ENCODE measurements around the gene UGT1A7.

The UGT1A7 gene

GRCh38 chr2:233819884-233820773 lies 138.4 kb downstream of the UGT1A7 start:
- H3K4me1 ChIP-seq (ENCODE audit: insufficient read depth, insufficient read length): peaks cover 7% of the 10 kb centered on the region
- TF ChIP-seq YY1 (IDR thresholded peaks at IDR 0.05; ENCODE audit: insufficient read depth, insufficient read length) (no peak), SUZ12 (IDR thresholded peaks at IDR 0.05; ENCODE audit: extremely low read depth, insufficient read depth, insufficient read length) (no peak), ZNF274 (IDR thresholded peaks at IDR 0.05; ENCODE audit: low read depth, low read length) (no peak)
- no peak for DNase-seq (ENCODE audit: low read depth, low spot score)
- no peak overlapping the region for H3K9ac ChIP-seq (ENCODE audit: insufficient read length, low read depth)
- no peaks in the 10 kb centered on the region for H3K9me3 ChIP-seq (ENCODE audit: insufficient read depth, low read length)
- no peaks in the 10 kb centered on the region for H3K36me3 ChIP-seq (ENCODE audit: insufficient read depth, insufficient read length, low read length)
- H3K27me3 ChIP-seq (ENCODE audit: insufficient read depth, insufficient read length): peaks cover 2% of the 10 kb centered on the region
- H3K4me3 ChIP-seq (ENCODE audit: insufficient read length, low read depth): no peak overlapping the region

- no peak for DNase-seq (ENCODE audit: low read depth, low spot score)
- no peak overlapping the region for H3K9ac ChIP-seq (ENCODE audit: insufficient read length, low read depth)
- TF ChIP-seq SUZ12 (IDR thresholded peaks at IDR 0.05; ENCODE audit: extremely low read depth, insufficient read depth, insufficient read length) (no peak), ZNF274 (IDR thresholded peaks at IDR 0.05; ENCODE audit: low read depth, low read length) (no peak), YY1 (IDR thresholded peaks at IDR 0.05; ENCODE audit: insufficient read depth, insufficient read length) (no peak)
Observed at GRCh38 chr2:233820774-233821105, 139.0 kb downstream of the UGT1A7 start.

GRCh38 chr2:233821196-233821595 lies 139.5 kb downstream of the UGT1A7 start:
- DNase-seq (ENCODE audit: low read depth, low spot score): no peak
- H3K36me3 ChIP-seq (ENCODE audit: insufficient read depth, insufficient read length, low read length): no peaks in the 10 kb centered on the region
- peaks cover 7% of the 10 kb centered on the region for H3K4me1 ChIP-seq (ENCODE audit: insufficient read depth, insufficient read length)
- peaks cover 2% of the 10 kb centered on the region for H3K27me3 ChIP-seq (ENCODE audit: insufficient read depth, insufficient read length)
- H3K9me3 ChIP-seq (ENCODE audit: insufficient read depth, low read length): no peaks in the 10 kb centered on the region
- no peak overlapping the region for H3K4me3 ChIP-seq (ENCODE audit: insufficient read length, low read depth)
- H3K9ac ChIP-seq (ENCODE audit: insufficient read length, low read depth): no peak overlapping the region
- TF ChIP-seq SUZ12 (IDR thresholded peaks at IDR 0.05; ENCODE audit: extremely low read depth, insufficient read depth, insufficient read length) (no peak), ZNF274 (IDR thresholded peaks at IDR 0.05; ENCODE audit: low read depth, low read length) (no peak), YY1 (IDR thresholded peaks at IDR 0.05; ENCODE audit: insufficient read depth, insufficient read length) (no peak)

More at GRCh38 chr2:233820774-233821105, 139.0 kb downstream of the UGT1A7 start:
- no peaks in the 10 kb centered on the region for H3K9me3 ChIP-seq (ENCODE audit: insufficient read depth, low read length)
- no peaks in the 10 kb centered on the region for H3K36me3 ChIP-seq (ENCODE audit: insufficient read depth, insufficient read length, low read length)
- H3K4me3 ChIP-seq (ENCODE audit: insufficient read length, low read depth): no peak overlapping the region
- H3K4me1 ChIP-seq (ENCODE audit: insufficient read depth, insufficient read length): peaks cover 7% of the 10 kb centered on the region
- peaks cover 2% of the 10 kb centered on the region for H3K27me3 ChIP-seq (ENCODE audit: insufficient read depth, insufficient read length)

GRCh38 chr2:233821709-233822100 lies 140.0 kb downstream of the UGT1A7 start:
- DNase-seq (ENCODE audit: low read depth, low spot score): no peak
- H3K9me3 ChIP-seq (ENCODE audit: insufficient read depth, low read length): no peaks in the 10 kb centered on the region
- H3K27me3 ChIP-seq (ENCODE audit: insufficient read depth, insufficient read length): peaks cover 2% of the 10 kb centered on the region
- no peak overlapping the region for H3K9ac ChIP-seq (ENCODE audit: insufficient read length, low read depth)
- TF ChIP-seq SUZ12 (IDR thresholded peaks at IDR 0.05; ENCODE audit: extremely low read depth, insufficient read depth, insufficient read length): no peak
- no peak for TF ChIP-seq ZNF274 (IDR thresholded peaks at IDR 0.05; ENCODE audit: low read depth, low read length)
- TF ChIP-seq YY1 (IDR thresholded peaks at IDR 0.05; ENCODE audit: insufficient read depth, insufficient read length): no peak
- H3K4me3 ChIP-seq (ENCODE audit: insufficient read length, low read depth): no peak overlapping the region
- no peaks in the 10 kb centered on the region for H3K36me3 ChIP-seq (ENCODE audit: insufficient read depth, insufficient read length, low read length)
- H3K4me1 ChIP-seq (ENCODE audit: insufficient read depth, insufficient read length): peaks cover 7% of the 10 kb centered on the region

GRCh38 chr2:233822101-233822771 lies 140.5 kb downstream of the UGT1A7 start:
- Histone ChIP-seq H3K9me3 (ENCODE audit: insufficient read depth, low read length) (no peaks in the 10 kb centered on the region), H3K36me3 (ENCODE audit: insufficient read depth, insufficient read length, low read length) (no peaks in the 10 kb centered on the region), H3K9ac (ENCODE audit: insufficient read length, low read depth) (no peak overlapping the region), H3K4me1 (ENCODE audit: insufficient read depth, insufficient read length) (peaks cover 7% of the 10 kb centered on the region), H3K4me3 (ENCODE audit: insufficient read length, low read depth) (no peak overlapping the region), H3K27me3 (ENCODE audit: insufficient read depth, insufficient read length) (peaks cover 2% of the 10 kb centered on the region)
- TF ChIP-seq SUZ12 (IDR thresholded peaks at IDR 0.05; ENCODE audit: extremely low read depth, insufficient read depth, insufficient read length): no peak
- TF ChIP-seq YY1 (IDR thresholded peaks at IDR 0.05; ENCODE audit: insufficient read depth, insufficient read length): no peak
- no peak for TF ChIP-seq ZNF274 (IDR thresholded peaks at IDR 0.05; ENCODE audit: low read depth, low read length)
- no peak for DNase-seq (ENCODE audit: low read depth, low spot score)
